B cell (primary cell): ENCODE results near the gene TEX14. TPM values are rescaled to one million over a fixed set of nuclear protein-coding genes. Genes with fewer than 3 reads are reported as not detected.

Experiments
- ATAC-seq: fragments of 200-7000 bp; cut with Tn5 transposase; one replicate; pipeline ENCODE4 v1.10.0; 2021; ENCODE audit warnings: low read depth, mild to moderate bottlenecking, moderate number of reproducible peaks, moderate library complexity
- CTCF ChIA-PET: fragments of 350-600 bp; sonication (Branson Sonifier 250); formaldehyde crosslinking; loops from one replicate; lab custom pipeline; 2021; ENCODE audit warnings: antibody characterized with exemption, inconsistent platforms; lab: Charles Lee
- POLR2A ChIA-PET: fragments of 350-600 bp; sonication (Branson Sonifier 250); formaldehyde crosslinking; loops from one replicate; lab custom pipeline; 2021; ENCODE audit warnings: antibody characterized with exemption; lab: Charles Lee
- DNase-seq: peaks from one replicate; pipeline ENCODE4 v3.0.0; 2013
- H2AFZ ChIP-seq: 2 replicates; pipeline ENCODE4 v1.6.1; 2012; ENCODE audit warnings: mild to moderate bottlenecking, low read depth, low read length; ENCODE audit not compliant: insufficient read depth, poor library complexity, severe bottlenecking
- H3K27ac ChIP-seq, 2 donors: 1 replicate in 1 of 2; 2 replicates in 1 of 2; pipeline ENCODE4 v1.5.1; 2012 to 2013; ENCODE audit warnings: low read length in 2 of 2, mild to moderate bottlenecking in 2 of 2, moderate library complexity in 1 of 2
- H3K27me3 ChIP-seq, 4 experiments: fragments of 200-600 bp in 1 of 4; sonication (generic) in 1 of 4; replicated peaks in 1 of 4; 1 replicate in 2 of 4; 2 replicates in 2 of 4; pipeline versions ENCODE4 v1.6.1 to v1.7.0; 2013 to 2016; ENCODE audit warnings: low read length in 3 of 4, mild to moderate bottlenecking in 2 of 4, mixed read lengths in 1 of 4, moderate library complexity in 1 of 4; ENCODE audit not compliant: insufficient read depth in 4 of 4, control insufficient read depth in 3 of 4; ENCODE audit errors: control extremely low read depth in 1 of 4
- H3K36me3 ChIP-seq, 2 experiments: replicated peaks in 1 of 2; 1 replicate in 1 of 2; 2 replicates in 1 of 2; pipeline versions ENCODE4 v1.6.1 to v1.7.1; 2013; ENCODE audit warnings: low read length in 1 of 2; ENCODE audit not compliant: insufficient read depth in 2 of 2, control insufficient read depth in 1 of 2; ENCODE audit errors: control extremely low read depth in 1 of 2, extremely low read depth in 1 of 2
- H3K4me1 ChIP-seq, 2 donors: fragments of 200-600 bp in 1 of 2; sonication (generic) in 1 of 2; 1 replicate in 1 of 2; 2 replicates in 1 of 2; pipeline versions ENCODE4 v1.5.1 to v1.6.1; 2013 to 2017; ENCODE audit warnings: low read length in 2 of 2; ENCODE audit not compliant: control insufficient read depth in 2 of 2, insufficient read depth in 2 of 2
- H3K4me2 ChIP-seq: replicated peaks from 2 replicates; pipeline ENCODE3; 2012; ENCODE audit warnings: mild to moderate bottlenecking, low read depth, low read length; ENCODE audit not compliant: poor library complexity, severe bottlenecking
- H3K4me3 ChIP-seq, 5 experiments: fragments of 200-600 bp in 1 of 5; sonication (generic) in 1 of 5; 1 replicate in 3 of 5; 2 replicates in 2 of 5; pipeline versions ENCODE4 v1.5.1 to v1.7.0; 2011 to 2016; ENCODE audit warnings: low read length in 4 of 5, mild to moderate bottlenecking in 4 of 5, low read depth in 2 of 5, control low read depth in 1 of 5, moderate library complexity in 1 of 5; ENCODE audit not compliant: insufficient read depth in 1 of 5; ENCODE audit errors: control extremely low read depth in 1 of 5, extremely low read depth in 1 of 5
- H3K79me2 ChIP-seq: fragments of 200-600 bp; sonication (generic); one replicate; pipeline ENCODE4 v1.6.0; 2016; ENCODE audit warnings: low read length; ENCODE audit not compliant: control insufficient read depth, insufficient read depth
- H3K9ac ChIP-seq: fragments of 200-600 bp; sonication (generic); 2 replicates; pipeline ENCODE4 v1.6.1; 2017; ENCODE audit warnings: mild to moderate bottlenecking, low read length, moderate library complexity
- H3K9me3 ChIP-seq, 3 donors: one replicate each; pipeline versions ENCODE4 v1.6.1 to v1.7.1; 2013; ENCODE audit warnings: low read length in 2 of 3; ENCODE audit not compliant: control insufficient read depth in 2 of 3, insufficient read depth in 1 of 3; ENCODE audit errors: control extremely low read depth in 1 of 3
- H4K20me1 ChIP-seq: 2 replicates; pipeline ENCODE4 v1.6.0; 2012; ENCODE audit warnings: mild to moderate bottlenecking, low read length; ENCODE audit not compliant: insufficient read depth, control insufficient read depth, poor library complexity, severe bottlenecking
- H3K27ac Mint-ChIP-seq: one replicate; pipeline ENCODE4 v1.8.0; 2021; ENCODE audit warnings: mixed read lengths
- H3K27me3 Mint-ChIP-seq: one replicate; pipeline ENCODE4 v1.8.0; 2021; ENCODE audit warnings: mixed read lengths
- H3K4me1 Mint-ChIP-seq: one replicate; pipeline ENCODE4 v1.8.0; 2021; ENCODE audit warnings: mixed read lengths
- H3K4me3 Mint-ChIP-seq: one replicate; pipeline ENCODE4 v1.8.0; 2021; ENCODE audit warnings: mixed read lengths
- H3K9me3 Mint-ChIP-seq: one replicate; pipeline ENCODE4 v1.8.0; 2022; ENCODE audit warnings: mixed read lengths; ENCODE audit not compliant: insufficient read depth
- CTCF ChIP-seq: fragments of 200-600 bp; IDR thresholded peaks from one replicate; pipeline ENCODE4 v1.8.0; 2022; ENCODE audit warnings: antibody characterized with exemption, mild to moderate bottlenecking
- EZH2 ChIP-seq: IDR thresholded peaks from 2 replicates; pipeline ENCODE4 v1.6.1; 2012; ENCODE audit warnings: borderline replicate concordance, low read depth, mild to moderate bottlenecking, moderate library complexity, low read length; ENCODE audit not compliant: insufficient read depth, poor library complexity, severe bottlenecking
- WGBS: methylation state at CpG from one replicate; pipeline ENCODE4 v1.1.5; 2013; ENCODE audit warnings: missing lambda C conversion rate; ENCODE audit not compliant: insufficient coverage; 5-methylcytosine and 5-hydroxymethylcytosine counted together
- intact Hi-C: fragments of 100-400 bp; cut with micrococcal nuclease; formaldehyde crosslinking; loops from one replicate; pipeline ENCODE4 v1.10.0; 2022
- polyA plus RNA-seq: library from polyadenylated mRNA; depleted of rRNA; stranded (reverse); fragments of >200 nt; gene quantifications from 2 replicates; pipeline ENCODE4 v1.2.3, GENCODE V29; 2012
- total RNA-seq, 2 donors: library from RNA; stranded (reverse); fragments of 120-200 nt in 1 of 2; gene quantifications; 1 replicate in 1 of 2; 2 replicates in 1 of 2; pipeline versions ENCODE4 v1.2.3 to v1.2.4, GENCODE V29; 2013 to 2022

The TEX14 gene
- total and polyA plus RNA-seq, 2 donors (not counting 1 experiment from before 2014, with no cell fraction given) = 0.10 to 0.20 TPM

GRCh38 chr17:58574025-58574424 is 117.8 kb downstream of the TEX14 start:
- H3K27ac ChIP-seq = no peak overlapping the region
- H3K27ac Mint-ChIP-seq = no peak overlapping the region
- no peak overlapping the region for H3K4me2 ChIP-seq
- H2AFZ ChIP-seq = no peak overlapping the region
- no peaks in the 10 kb centered on the region for H3K9me3 Mint-ChIP-seq
- H3K79me2 ChIP-seq = no peaks in the 10 kb centered on the region
- no peaks in the 10 kb centered on the region for H3K4me1 ChIP-seq
- no peak overlapping the region for H3K4me3 Mint-ChIP-seq
- H4K20me1 ChIP-seq = no peaks in the 10 kb centered on the region
- H3K27me3 Mint-ChIP-seq = no peaks in the 10 kb centered on the region
- H3K36me3 ChIP-seq = no peaks in the 10 kb centered on the region
- ATAC-seq = no peak
- H3K4me3 ChIP-seq = no peak overlapping the region
- intact Hi-C loops = no loop called here
- no peak for DNase-seq
- CTCF ChIA-PET = interaction anchor here (1.2 to 8.0 kb wide), 2 partner anchors 13 to 55 kb away, joined by 3 to 60 read pairs; no protein-coding TSS in a partner anchor
- no peaks in the 10 kb centered on the region for H3K27me3 ChIP-seq
- TF ChIP-seq EZH2 (no peak), CTCF (no peak)
- no peaks in the 10 kb centered on the region for H3K4me1 Mint-ChIP-seq
- H3K9me3 ChIP-seq = no peaks in the 10 kb centered on the region
- WGBS = 100% methylated on average over 3 of the region's 4 CpGs
- H3K9ac ChIP-seq = no peak overlapping the region
- POLR2A ChIA-PET = interaction anchor here (0.6 kb wide), 1 partner anchor 19 kb away, joined by 5 read pairs; no protein-coding TSS in a partner anchor

- Histone ChIP-seq H2AFZ (no peak overlapping the region), H3K9ac (no peak overlapping the region), H3K9me3 (no peaks in the 10 kb centered on the region), H3K27me3 (no peaks in the 10 kb centered on the region), H3K79me2 (no peaks in the 10 kb centered on the region), H3K4me1 (no peaks in the 10 kb centered on the region), H4K20me1 (no peaks in the 10 kb centered on the region), H3K27ac (no peak overlapping the region), H3K36me3 (no peaks in the 10 kb centered on the region), H3K4me3 (no peak overlapping the region), H3K4me2 (no peak overlapping the region)
- no peak for TF ChIP-seq EZH2
- TF ChIP-seq CTCF = no peak
- POLR2A ChIA-PET = no interaction called here
- H3K27ac Mint-ChIP-seq = no peak overlapping the region
- no peaks in the 10 kb centered on the region for H3K27me3 Mint-ChIP-seq
- CTCF ChIA-PET = interaction anchor here (8.0 kb wide), 1 partner anchor 14 kb away, joined by 60 read pairs; no protein-coding TSS in a partner anchor
- H3K9me3 Mint-ChIP-seq = no peaks in the 10 kb centered on the region
- H3K4me3 Mint-ChIP-seq = no peak overlapping the region
- intact Hi-C loops = no loop called here
- DNase-seq (no peak), ATAC-seq (no peak)
- WGBS = 78% methylated on average over 2 of the region's 3 CpGs
- no peaks in the 10 kb centered on the region for H3K4me1 Mint-ChIP-seq
Observed at GRCh38 chr17:58572846-58573245, 119.0 kb downstream of the TEX14 start.
